Caco-2 (cell line): ENCODE results near the gene EPSTI1. TPM values are rescaled to one million over a fixed set of nuclear protein-coding genes. Genes with fewer than 3 reads are reported as not detected.
A peak's percentile ranks its signal among the peaks of the same experiment; 100 is the strongest.

Experiments used
- BruUV-seq: library from RNA; stranded (reverse); fragments of 400-500 nt; replicated peaks from 2 replicates; lab custom pipeline; 2021; lab: Mats Ljungman, UMichigan
- CTCF ChIA-PET: fragments of 300-600 bp; sonication (Branson Sonifier 250); formaldehyde crosslinking; loops from one replicate; lab custom pipeline; 2022; ENCODE audit warnings: antibody characterized with exemption; lab: Charles Lee
- POLR2A ChIA-PET: fragments of 300-600 bp; sonication (Branson Sonifier 250); formaldehyde crosslinking; loops from one replicate; lab custom pipeline; 2022; ENCODE audit warnings: antibody characterized with exemption; lab: Charles Lee
- DNase-seq, 2 experiments: peaks; one replicate each; pipeline versions ENCODE4 v3.0.0 to v3.0.0-alpha.2; 2020 to 2022
- H3K27me3 ChIP-seq: replicated peaks from 2 replicates; pipeline ENCODE4 v1.6.0; 2011; ENCODE audit warnings: low read length; ENCODE audit not compliant: control insufficient read depth, insufficient read depth
- H3K36me3 ChIP-seq: 2 replicates; pipeline ENCODE4 v1.5.1; 2011; ENCODE audit warnings: low read length; ENCODE audit not compliant: control insufficient read depth, insufficient read depth
- H3K4me1 ChIP-seq: fragments of 250-450 bp; sonication (Bioruptor Pico); 2 replicates; pipeline ENCODE4 v1.5.1; 2020; ENCODE audit warnings: mild to moderate bottlenecking
- H3K4me3 ChIP-seq: 2 replicates; pipeline ENCODE4 v1.5.1; 2011; ENCODE audit warnings: low read depth, mild to moderate bottlenecking, control low read depth, low read length
- H3K9me3 ChIP-seq: fragments of 250-450 bp; sonication (Bioruptor Pico); 2 replicates; pipeline ENCODE4 v1.5.1; 2020; ENCODE audit warnings: mild to moderate bottlenecking, moderate library complexity
- H3K27ac Mint-ChIP-seq: one replicate; pipeline ENCODE4 v1.8.0; 2022; ENCODE audit warnings: mixed read lengths; ENCODE audit not compliant: unreplicated experiment
- H3K27me3 Mint-ChIP-seq: one replicate; pipeline ENCODE4 v1.8.0; 2022; ENCODE audit warnings: mixed read lengths; ENCODE audit not compliant: insufficient read depth, unreplicated experiment
- H3K36me3 Mint-ChIP-seq: one replicate; pipeline ENCODE4 v1.8.0; 2022; ENCODE audit warnings: mild to moderate bottlenecking, mixed read lengths; ENCODE audit not compliant: insufficient read depth, unreplicated experiment
- H3K4me1 Mint-ChIP-seq: one replicate; pipeline ENCODE4 v1.8.0; 2022; ENCODE audit warnings: low read depth, mixed read lengths; ENCODE audit not compliant: unreplicated experiment
- H3K4me3 Mint-ChIP-seq: one replicate; pipeline ENCODE4 v1.8.0; 2022; ENCODE audit warnings: mild to moderate bottlenecking, moderate library complexity, mixed read lengths; ENCODE audit not compliant: unreplicated experiment
- H3K9me3 Mint-ChIP-seq: one replicate; pipeline ENCODE4 v1.8.0; 2022; ENCODE audit warnings: mixed read lengths; ENCODE audit not compliant: unreplicated experiment
- intact Hi-C: fragments of 100-400 bp; cut with micrococcal nuclease; formaldehyde crosslinking; loops from one replicate; pipeline ENCODE4 v1.10.0; 2022; ENCODE audit not compliant: unreplicated experiment
- total RNA-seq: library from RNA; stranded (reverse); gene quantifications from 2 replicates; pipeline ENCODE4 v1.2.3, GENCODE V29; 2022
- TF ChIP-seq, protein P1 (sequence below), 2 experiments: fragments of 200-600 bp in 1 of 2; IDR thresholded peaks; 1 replicate in 1 of 2; 2 replicates in 1 of 2; pipeline versions ENCODE4 v1.5.1 to v1.8.0; 2011 to 2022; ENCODE audit warnings: antibody characterized with exemption in 1 of 2, control low read depth in 1 of 2, inconsistent platforms in 1 of 2, low read depth in 1 of 2, low read length in 1 of 2, mild to moderate bottlenecking in 1 of 2, moderate library complexity in 1 of 2; ENCODE audit not compliant: insufficient read depth in 1 of 2, severe bottlenecking in 1 of 2, unreplicated experiment in 1 of 2

The EPSTI1 gene
- total RNA-seq, 1 experiment from 2014 or later = 86.5 TPM

- CTCF ChIA-PET = interaction anchor here (1.1 kb wide), 1 partner anchor 13 kb away, joined by 3 read pairs; no protein-coding TSS in a partner anchor
- Mint-ChIP-seq H3K4me1 (peaks cover 78% of the 10 kb centered on the region), H3K4me3 (peak overlapping the region; percentile 34), H3K27me3 (no peaks in the 10 kb centered on the region), H3K27ac (peak overlapping the region; percentile 95), H3K36me3 (peaks cover 10% of the 10 kb centered on the region), H3K9me3 (peaks cover 13% of the 10 kb centered on the region)
- H3K27me3 ChIP-seq = no peaks in the 10 kb centered on the region
- no peak overlapping the region for H3K4me3 ChIP-seq
- H3K36me3 ChIP-seq = no peaks in the 10 kb centered on the region
- H3K4me1 ChIP-seq = peaks cover 72% of the 10 kb centered on the region
- TF ChIP-seq, protein P1, sequence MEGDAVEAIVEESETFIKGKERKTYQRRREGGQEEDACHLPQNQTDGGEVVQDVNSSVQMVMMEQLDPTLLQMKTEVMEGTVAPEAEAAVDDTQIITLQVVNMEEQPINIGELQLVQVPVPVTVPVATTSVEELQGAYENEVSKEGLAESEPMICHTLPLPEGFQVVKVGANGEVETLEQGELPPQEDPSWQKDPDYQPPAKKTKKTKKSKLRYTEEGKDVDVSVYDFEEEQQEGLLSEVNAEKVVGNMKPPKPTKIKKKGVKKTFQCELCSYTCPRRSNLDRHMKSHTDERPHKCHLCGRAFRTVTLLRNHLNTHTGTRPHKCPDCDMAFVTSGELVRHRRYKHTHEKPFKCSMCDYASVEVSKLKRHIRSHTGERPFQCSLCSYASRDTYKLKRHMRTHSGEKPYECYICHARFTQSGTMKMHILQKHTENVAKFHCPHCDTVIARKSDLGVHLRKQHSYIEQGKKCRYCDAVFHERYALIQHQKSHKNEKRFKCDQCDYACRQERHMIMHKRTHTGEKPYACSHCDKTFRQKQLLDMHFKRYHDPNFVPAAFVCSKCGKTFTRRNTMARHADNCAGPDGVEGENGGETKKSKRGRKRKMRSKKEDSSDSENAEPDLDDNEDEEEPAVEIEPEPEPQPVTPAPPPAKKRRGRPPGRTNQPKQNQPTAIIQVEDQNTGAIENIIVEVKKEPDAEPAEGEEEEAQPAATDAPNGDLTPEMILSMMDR (IDR thresholded peaks at IDR 0.05; ENCODE audit: insufficient read depth in 1 of 2, low read depth in 1 of 2, low read length in 1 of 2, severe bottlenecking in 1 of 2, unreplicated experiment in 1 of 2) = no peak
- DNase-seq = no peak
- H3K9me3 ChIP-seq = no peaks in the 10 kb centered on the region
- no TSS peak for BruUV-seq
- intact Hi-C loops = no loop called here
- POLR2A ChIA-PET = no interaction called here
Measured at GRCh38 chr13:42981317-42981716, 10.7 kb downstream of the EPSTI1 start.

DNA sequence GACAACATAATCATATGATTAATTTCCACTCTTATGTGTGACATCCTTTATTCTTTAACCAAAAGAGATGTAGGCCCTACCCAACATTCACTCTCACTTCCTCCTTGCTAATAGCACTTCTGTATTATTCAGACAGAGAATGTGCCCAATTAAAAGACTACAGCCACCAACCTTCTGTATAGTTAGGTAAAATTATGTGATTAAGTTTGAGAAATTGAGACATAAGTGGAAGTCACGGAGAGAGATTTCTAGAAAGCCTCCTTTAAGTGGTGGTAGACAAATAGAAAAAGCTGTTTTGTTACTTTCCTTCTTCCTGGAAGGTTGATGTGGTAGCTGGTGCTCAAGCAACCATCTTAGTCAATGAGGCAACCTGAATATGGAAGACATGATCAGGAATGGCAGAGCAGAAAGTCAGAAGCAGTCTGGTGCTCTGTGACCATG is 14.8 kb downstream of the EPSTI1 start:
- H3K36me3 ChIP-seq = no peaks in the 10 kb centered on the region
- H3K4me3 ChIP-seq = no peak overlapping the region
- ChIA-PET POLR2A (no interaction called here), CTCF (no interaction called here)
- H3K4me1 ChIP-seq = peaks cover 78% of the 10 kb centered on the region
- Mint-ChIP-seq H3K27me3 (no peaks in the 10 kb centered on the region), H3K36me3 (peaks cover 28% of the 10 kb centered on the region), H3K4me1 (peaks cover 64% of the 10 kb centered on the region), H3K27ac (peak overlapping the region; percentile 13), H3K9me3 (peaks cover 13% of the 10 kb centered on the region), H3K4me3 (no peak overlapping the region)
- TF ChIP-seq, protein P1 (IDR thresholded peaks at IDR 0.05; ENCODE audit: insufficient read depth in 1 of 2, low read depth in 1 of 2, low read length in 1 of 2, severe bottlenecking in 1 of 2, unreplicated experiment in 1 of 2) = no peak
- no peak for DNase-seq
- no TSS peak for BruUV-seq
- H3K27me3 ChIP-seq = no peaks in the 10 kb centered on the region
- intact Hi-C loops = no loop called here
- H3K9me3 ChIP-seq = no peaks in the 10 kb centered on the region

DNA sequence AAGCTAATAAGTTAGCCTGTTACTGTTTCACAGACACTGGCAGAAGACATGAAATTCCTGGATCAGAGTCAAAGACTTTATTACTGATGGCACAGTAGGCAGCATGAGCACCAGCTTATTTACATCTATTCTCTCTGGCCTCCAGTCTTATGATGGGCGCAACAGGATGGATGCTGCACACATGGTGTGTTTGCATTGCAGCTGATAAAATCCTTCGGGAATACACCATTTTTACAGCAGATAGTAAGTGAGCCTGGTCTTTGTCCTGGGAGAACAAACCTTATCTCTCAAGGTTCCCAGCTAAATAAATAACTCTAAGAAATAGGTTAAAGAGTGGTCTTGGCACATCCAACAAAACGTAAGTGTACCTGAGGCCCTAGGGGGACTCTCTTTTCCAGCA is 16.0 kb downstream of the EPSTI1 start:
- intact Hi-C loops = no loop called here
- Mint-ChIP-seq H3K27me3 (no peaks in the 10 kb centered on the region), H3K9me3 (peaks cover 13% of the 10 kb centered on the region), H3K4me1 (peaks cover 64% of the 10 kb centered on the region), H3K36me3 (peaks cover 28% of the 10 kb centered on the region), H3K4me3 (no peak overlapping the region), H3K27ac (no peak overlapping the region)
- no TSS peak for BruUV-seq
- POLR2A ChIA-PET = interaction anchor here (1.2 kb wide), 1 partner anchor 16 kb away, joined by 3 read pairs; the partner anchor contains the start of gene EPSTI1
- Histone ChIP-seq H3K4me3 (no peak overlapping the region), H3K4me1 (peaks cover 78% of the 10 kb centered on the region), H3K27me3 (no peaks in the 10 kb centered on the region), H3K36me3 (no peaks in the 10 kb centered on the region), H3K9me3 (no peaks in the 10 kb centered on the region)
- TF ChIP-seq, protein P1 (IDR thresholded peaks at IDR 0.05; ENCODE audit: insufficient read depth in 1 of 2, low read depth in 1 of 2, low read length in 1 of 2, severe bottlenecking in 1 of 2, unreplicated experiment in 1 of 2) = no peak
- CTCF ChIA-PET = interaction anchor here (1.3 kb wide), 1 partner anchor 79 kb away, joined by 3 read pairs; no protein-coding TSS in a partner anchor
- DNase-seq = peak; percentile 21 to 57
